Stimulated activated CD8-positive, alpha-beta memory T cell treated with anti-CD3 and anti-CD28 coated beads, Interleukin-15, amount 100 ng/mL, for 24 hours (primary cell): ENCODE measurements around the gene SLC24A2.

Source experiments
- DNase-seq: peaks from one replicate; pipeline ENCODE4 v3.0.0-alpha.2; 2020; ENCODE audit warnings: low read depth

Gene SLC24A2

GRCh38 chr9:19757745-19758144, 31.1 kb downstream of the SLC24A2 start:
- DNase-seq, result no peak

GRCh38 chr9:19754921-19755320, 33.9 kb downstream of the SLC24A2 start:
- DNase-seq, result no peak

- DNase-seq, result no peak
These were observed 40.3 kb downstream of the SLC24A2 start for GRCh38 chr9:19748278-19749126.

- no peak for DNase-seq
These were observed 42.6 kb downstream of the SLC24A2 start for GRCh38 chr9:19746223-19746622.

GRCh38 chr9:19741178-19741577, 47.7 kb downstream of the SLC24A2 start:
- DNase-seq, result no peak
